SH-SY5Y (cell line): Measurements from ENCODE around the gene P2RY8.

Source experiments
- GATA2 ChIP-seq: IDR thresholded peaks from 2 replicates; pipeline ENCODE4 v1.6.1; 2011; ENCODE audit warnings: mild to moderate bottlenecking, low read depth, low read length
- GATA3 ChIP-seq: IDR thresholded peaks from 2 replicates; pipeline ENCODE4 v1.6.1; 2011; ENCODE audit warnings: low read depth, mild to moderate bottlenecking, low read length, moderate library complexity

DNA sequence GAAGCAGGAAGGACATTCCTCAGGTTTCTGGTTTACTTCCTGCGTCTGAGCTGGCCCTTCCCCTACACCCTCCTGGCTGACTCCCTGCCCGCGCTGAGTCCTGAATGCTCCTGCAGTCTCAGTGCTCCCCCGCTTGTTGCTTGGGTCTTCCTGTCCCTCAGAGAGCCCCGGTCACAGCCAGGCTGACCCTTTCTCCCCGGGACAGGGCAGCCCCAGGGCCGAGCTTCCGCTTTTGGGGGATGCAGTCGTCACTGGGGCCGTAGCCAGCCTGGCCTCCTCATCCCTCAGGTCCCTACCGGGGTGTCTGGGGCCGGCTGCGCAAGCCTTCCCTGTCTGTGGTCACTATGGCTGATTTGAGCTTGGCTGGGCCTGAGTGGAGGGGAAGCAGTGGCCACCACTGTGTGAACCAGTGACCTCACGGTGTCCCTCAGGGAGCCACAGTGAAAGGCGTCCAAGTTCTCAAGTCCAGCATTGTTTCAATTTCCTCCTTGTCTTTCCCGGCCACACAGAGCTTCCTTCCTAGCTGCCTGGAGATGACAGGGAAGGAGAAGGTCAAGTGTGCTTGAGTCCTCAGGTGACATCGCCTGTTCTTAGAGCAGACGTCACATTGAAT is 50.1 kb downstream of the P2RY8 start:
- TF ChIP-seq GATA2 (no peak), GATA3 (no peak)
